Loucy (cell line): ENCODE measurements around the gene MSMP.

ENCODE experiments used
- CTCF ChIP-seq: fragments of 200-600 bp; sonication (generic); conservative IDR thresholded peaks from 2 replicates; pipeline ENCODE4 v1.5.1; 2014; ENCODE audit warnings: mild to moderate bottlenecking, antibody characterized with exemption, low read length
- EZH2phosphoT487 ChIP-seq: fragments of 200-600 bp; IDR thresholded peaks from 2 replicates; pipeline ENCODE4 v1.6.1; 2018; ENCODE audit warnings: antibody characterized with exemption, mild to moderate bottlenecking, moderate library complexity, borderline replicate concordance

GRCh38 chr9:35763181-35763580 lies 9.1 kb upstream of the MSMP start:
- TF ChIP-seq CTCF (no peak), EZH2phosphoT487 (no peak)
